ENCODE measurements around the gene RXRB.

GRCh38 chr6:33169291-33170175, 30.9 kb downstream of the RXRB start:
- no peak for TF ChIP-seq YY1 (IDR thresholded peaks at IDR 0.05; ENCODE audit: insufficient read depth, insufficient read length)
- TF ChIP-seq ZNF274 (IDR thresholded peaks at IDR 0.05; ENCODE audit: low read depth, low read length) = no peak

All from NT2/D1 (cell line).